Thoracic aorta (tissue), 2 donors: ENCODE results near the gene SGMS2. TPM values are rescaled to one million over a fixed set of nuclear protein-coding genes. Genes with fewer than 3 reads are reported as not detected.

Source experiments
- ATAC-seq: fragments of 150-250 bp; one replicate; pipeline ENCODE4 v1.8.0; 2017; ENCODE audit warnings: low read depth; ENCODE audit not compliant: insufficient number of reproducible peaks, low FRiP score
- DNase-seq: peaks from one replicate; pipeline ENCODE4 v3.0.0-alpha.2; 2020; ENCODE audit warnings: low spot score
- H3K27ac ChIP-seq, 2 donors: fragments of 200-600 bp; sonication (generic); 1 replicate in 1 of 2; 2 replicates in 1 of 2; pipeline ENCODE4 v1.5.1; 2016; ENCODE audit warnings: mild to moderate bottlenecking in 2 of 2, moderate library complexity in 2 of 2
- H3K27me3 ChIP-seq: fragments of 200-600 bp; sonication (generic); replicated peaks from 2 replicates; pipeline ENCODE4 v1.6.0; 2016; ENCODE audit warnings: mild to moderate bottlenecking; ENCODE audit not compliant: insufficient read depth
- H3K36me3 ChIP-seq: fragments of 200-600 bp; sonication (generic); one replicate; pipeline ENCODE4 v1.5.1; 2016
- H3K4me1 ChIP-seq, 2 donors: fragments of 200-600 bp; sonication (generic); 1 replicate in 1 of 2; 2 replicates in 1 of 2; pipeline versions ENCODE4 v1.5.1 to v1.6.0; 2016; ENCODE audit warnings: low read depth in 2 of 2, mild to moderate bottlenecking in 1 of 2; ENCODE audit not compliant: control insufficient read depth in 1 of 2
- H3K4me3 ChIP-seq: fragments of 200-600 bp; sonication (generic); 2 replicates; pipeline ENCODE4 v1.5.1; 2016; ENCODE audit warnings: mild to moderate bottlenecking
- H3K9me3 ChIP-seq: fragments of 200-600 bp; sonication (generic); 2 replicates; pipeline ENCODE4 v1.5.1; 2016
- CTCF ChIP-seq: fragments of 200-600 bp; sonication (generic); IDR thresholded peaks from one replicate; pipeline ENCODE4 v1.5.1; 2019; ENCODE audit warnings: antibody characterized with exemption
- total RNA-seq, 2 donors: library from RNA; depleted of rRNA; stranded (reverse); fragments of >200 nt; gene quantifications; one replicate each; pipeline versions ENCODE4 v1.1.0 to v1.2.3, GENCODE V29; 2016

SGMS2 gene
- total RNA-seq, 2 donors from 2014 or later: 119 to 231 TPM

GRCh38 chr4:107826421-107826980, 1.8 kb downstream of the SGMS2 start:
- H3K27ac ChIP-seq: peak overlapping the region; percentile 3 to 95

GRCh38 chr4:107828315-107829090, 3.8 kb downstream of the SGMS2 start:
- no peak for ATAC-seq
- no peaks in the 10 kb centered on the region for H3K27me3 ChIP-seq
- DNase-seq: no peak
- H3K9me3 ChIP-seq: no peaks in the 10 kb centered on the region
- no peaks in the 10 kb centered on the region for H3K36me3 ChIP-seq
- H3K4me3 ChIP-seq: no peak overlapping the region
- peaks cover 4 to 17% of the 10 kb centered on the region in 2 donors for H3K4me1 ChIP-seq
- no peak for TF ChIP-seq CTCF
- H3K27ac ChIP-seq: no peak overlapping the region

More at GRCh38 chr4:107826421-107826980, 1.8 kb downstream of the SGMS2 start:
- no peak for DNase-seq
- peaks cover 5 to 18% of the 10 kb centered on the region in 2 donors for H3K4me1 ChIP-seq
- no peaks in the 10 kb centered on the region for H3K27me3 ChIP-seq
- ATAC-seq: no peak
- no peaks in the 10 kb centered on the region for H3K9me3 ChIP-seq
- H3K4me3 ChIP-seq: peak overlapping the region; percentile 93
- no peak for TF ChIP-seq CTCF
- no peaks in the 10 kb centered on the region for H3K36me3 ChIP-seq

GRCh38 chr4:107831140-107831539, 6.4 kb downstream of the SGMS2 start:
- TF ChIP-seq CTCF: no peak
- no peak for DNase-seq
- H3K4me3 ChIP-seq: no peak overlapping the region
- H3K27me3 ChIP-seq: no peaks in the 10 kb centered on the region
- ATAC-seq: no peak
- no peaks in the 10 kb centered on the region for H3K9me3 ChIP-seq
- H3K36me3 ChIP-seq: no peaks in the 10 kb centered on the region
- H3K27ac ChIP-seq: no peak overlapping the region
- peaks cover 0 to 7% of the 10 kb centered on the region in 2 donors for H3K4me1 ChIP-seq

GRCh38 chr4:107832275-107832807, 7.6 kb downstream of the SGMS2 start:
- no peak for TF ChIP-seq CTCF
- no peaks in the 10 kb centered on the region for H3K27me3 ChIP-seq
- DNase-seq: no peak
- ATAC-seq: no peak
- no peak overlapping the region for H3K27ac ChIP-seq
- H3K4me1 ChIP-seq: no peaks in the 10 kb centered on the region
- no peak overlapping the region for H3K4me3 ChIP-seq
- H3K9me3 ChIP-seq: no peaks in the 10 kb centered on the region
- H3K36me3 ChIP-seq: no peaks in the 10 kb centered on the region

GRCh38 chr4:107834241-107834794, 9.6 kb downstream of the SGMS2 start:
- ATAC-seq (no peak), DNase-seq (no peak)
- Histone ChIP-seq H3K27ac (no peak overlapping the region), H3K9me3 (no peaks in the 10 kb centered on the region), H3K4me3 (no peak overlapping the region), H3K27me3 (no peaks in the 10 kb centered on the region), H3K4me1 (peaks cover 6 to 10% of the 10 kb centered on the region in 2 donors), H3K36me3 (no peaks in the 10 kb centered on the region)
- TF ChIP-seq CTCF: no peak
